Right atrium auricular region (tissue), 2 donors: ENCODE measurements around the gene ATOX1. TPM values are rescaled to one million over a fixed set of nuclear protein-coding genes. Genes with fewer than 3 reads are reported as not detected.

Source experiments
- DNase-seq: peaks from one replicate; pipeline ENCODE4 v3.0.0-alpha.2; 2019; ENCODE audit warnings: low spot score
- H3K27ac ChIP-seq, 2 donors: fragments of 200-600 bp; sonication (generic); 1 replicate in 1 of 2; 2 replicates in 1 of 2; pipeline ENCODE4 v1.5.1; 2016 to 2019
- H3K27me3 ChIP-seq, 2 donors: fragments of 200-600 bp; sonication (generic); one replicate each; pipeline versions ENCODE4 v1.5.1 to v1.6.0; 2017 to 2019
- H3K36me3 ChIP-seq: fragments of 200-600 bp; sonication (generic); one replicate; pipeline ENCODE4 v1.5.1; 2016
- H3K4me1 ChIP-seq, 2 donors: fragments of 200-600 bp; sonication (generic); one replicate each; pipeline versions ENCODE4 v1.5.1 to v1.6.0; 2017 to 2019
- H3K4me3 ChIP-seq, 2 donors: fragments of 200-600 bp; sonication (generic); 1 replicate in 1 of 2; 2 replicates in 1 of 2; pipeline ENCODE4 v1.5.1; 2017 to 2019; ENCODE audit warnings: mild to moderate bottlenecking in 1 of 2, moderate library complexity in 1 of 2
- H3K9me3 ChIP-seq, 2 donors: fragments of 200-600 bp; sonication (generic); one replicate each; pipeline ENCODE4 v1.5.1; 2019
- total RNA-seq, 2 donors: library from RNA; depleted of rRNA; stranded (reverse); fragments of >200 nt; gene quantifications; one replicate each; pipeline ENCODE4 v1.1.0, GENCODE V29; 2016
- TF ChIP-seq, protein P1 (sequence below), 2 donors: fragments of 200-600 bp; sonication (generic); IDR thresholded peaks; one replicate each; pipeline ENCODE4 v1.5.1; 2019; ENCODE audit warnings: antibody characterized with exemption in 2 of 2

Gene ATOX1
- total RNA-seq, 2 donors from 2014 or later: 64.6 to 84.5 TPM

DNA sequence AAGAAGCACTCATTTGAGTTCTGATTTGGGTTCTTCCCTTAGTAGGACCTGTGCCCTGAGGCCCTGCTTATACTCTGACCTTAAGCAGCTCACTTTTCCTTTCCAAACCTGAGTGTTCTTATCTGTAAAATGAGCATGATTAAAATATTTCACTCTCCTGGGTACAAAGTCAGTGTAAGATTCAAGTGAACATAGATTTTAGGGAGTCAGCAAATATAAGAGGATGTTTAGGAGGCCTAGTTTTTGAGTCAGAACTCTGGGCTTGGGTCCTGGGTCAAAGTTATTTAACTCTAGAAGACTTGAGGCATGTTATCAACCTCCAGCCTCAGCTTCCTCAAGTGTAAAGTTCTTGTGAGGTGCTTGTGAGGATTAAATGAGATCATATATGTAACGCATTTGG, 63.0 kb downstream of the ATOX1 start:
- Histone ChIP-seq H3K9me3 (no peaks in the 10 kb centered on the region), H3K36me3 (no peaks in the 10 kb centered on the region), H3K27me3 (no peaks in the 10 kb centered on the region), H3K27ac (peak overlapping the region; percentile 62 to 88), H3K4me3 (no peak overlapping the region), H3K4me1 (peaks cover 0 to 38% of the 10 kb centered on the region in 2 donors)
- TF ChIP-seq, protein P1, sequence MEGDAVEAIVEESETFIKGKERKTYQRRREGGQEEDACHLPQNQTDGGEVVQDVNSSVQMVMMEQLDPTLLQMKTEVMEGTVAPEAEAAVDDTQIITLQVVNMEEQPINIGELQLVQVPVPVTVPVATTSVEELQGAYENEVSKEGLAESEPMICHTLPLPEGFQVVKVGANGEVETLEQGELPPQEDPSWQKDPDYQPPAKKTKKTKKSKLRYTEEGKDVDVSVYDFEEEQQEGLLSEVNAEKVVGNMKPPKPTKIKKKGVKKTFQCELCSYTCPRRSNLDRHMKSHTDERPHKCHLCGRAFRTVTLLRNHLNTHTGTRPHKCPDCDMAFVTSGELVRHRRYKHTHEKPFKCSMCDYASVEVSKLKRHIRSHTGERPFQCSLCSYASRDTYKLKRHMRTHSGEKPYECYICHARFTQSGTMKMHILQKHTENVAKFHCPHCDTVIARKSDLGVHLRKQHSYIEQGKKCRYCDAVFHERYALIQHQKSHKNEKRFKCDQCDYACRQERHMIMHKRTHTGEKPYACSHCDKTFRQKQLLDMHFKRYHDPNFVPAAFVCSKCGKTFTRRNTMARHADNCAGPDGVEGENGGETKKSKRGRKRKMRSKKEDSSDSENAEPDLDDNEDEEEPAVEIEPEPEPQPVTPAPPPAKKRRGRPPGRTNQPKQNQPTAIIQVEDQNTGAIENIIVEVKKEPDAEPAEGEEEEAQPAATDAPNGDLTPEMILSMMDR (IDR thresholded peaks at IDR 0.05): no peak
- DNase-seq: no peak

DNA sequence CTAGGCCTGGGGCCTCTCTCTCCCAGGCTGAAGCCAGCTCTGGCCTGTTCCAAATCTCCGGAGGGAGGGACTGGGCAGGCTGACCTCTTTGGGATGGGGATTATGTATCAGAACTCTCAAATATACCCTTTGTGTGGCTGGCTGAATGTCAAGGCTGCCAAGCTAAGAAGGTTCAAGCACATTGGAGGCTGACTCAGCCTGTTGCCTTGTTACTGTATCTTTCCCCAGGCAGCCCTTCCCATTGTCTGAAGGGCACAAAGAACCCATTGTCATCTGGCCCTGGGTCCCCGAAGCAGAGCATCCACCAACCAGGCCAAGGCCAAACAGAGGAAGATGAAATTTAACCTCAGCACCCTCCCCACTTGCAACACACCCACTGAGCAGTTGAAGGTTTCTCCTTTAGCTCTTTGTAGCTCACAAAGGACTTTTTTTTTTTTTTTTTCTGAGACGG, 64.4 kb downstream of the ATOX1 start:
- no peaks in the 10 kb centered on the region for H3K27me3 ChIP-seq
- peaks cover 0 to 34% of the 10 kb centered on the region in 2 donors for H3K4me1 ChIP-seq
- TF ChIP-seq, protein P1 (IDR thresholded peaks at IDR 0.05): no peak
- H3K27ac ChIP-seq: peak overlapping the region in 1 of 2 donors; percentile 31
- no peak for DNase-seq
- no peaks in the 10 kb centered on the region for H3K36me3 ChIP-seq
- no peak overlapping the region for H3K4me3 ChIP-seq
- no peaks in the 10 kb centered on the region for H3K9me3 ChIP-seq

Other genes with a start within 250 kb of the ATOX1 start
- not detected for gene FAT2, start 167.3 kb downstream of the ATOX1 start, total RNA-seq
- 100 to 1,000 TPM; 292 to 567 TPM for gene SPARC, start 71.7 kb downstream of the ATOX1 start, total RNA-seq
- gene G3BP1, start 13.3 kb upstream of the ATOX1 start, total RNA-seq: 10 to 100 TPM; 57.1 to 60.9 TPM
- gene GLRA1, start 166.2 kb upstream of the ATOX1 start, total RNA-seq: not detected